ENCODE data around the gene CHRNA5. TPM values are rescaled to one million over a fixed set of nuclear protein-coding genes. Genes with fewer than 3 reads are reported as not detected.

The CHRNA5 gene
- total RNA-seq, 1 donor from 2014 or later, result 3.8 TPM

DNA sequence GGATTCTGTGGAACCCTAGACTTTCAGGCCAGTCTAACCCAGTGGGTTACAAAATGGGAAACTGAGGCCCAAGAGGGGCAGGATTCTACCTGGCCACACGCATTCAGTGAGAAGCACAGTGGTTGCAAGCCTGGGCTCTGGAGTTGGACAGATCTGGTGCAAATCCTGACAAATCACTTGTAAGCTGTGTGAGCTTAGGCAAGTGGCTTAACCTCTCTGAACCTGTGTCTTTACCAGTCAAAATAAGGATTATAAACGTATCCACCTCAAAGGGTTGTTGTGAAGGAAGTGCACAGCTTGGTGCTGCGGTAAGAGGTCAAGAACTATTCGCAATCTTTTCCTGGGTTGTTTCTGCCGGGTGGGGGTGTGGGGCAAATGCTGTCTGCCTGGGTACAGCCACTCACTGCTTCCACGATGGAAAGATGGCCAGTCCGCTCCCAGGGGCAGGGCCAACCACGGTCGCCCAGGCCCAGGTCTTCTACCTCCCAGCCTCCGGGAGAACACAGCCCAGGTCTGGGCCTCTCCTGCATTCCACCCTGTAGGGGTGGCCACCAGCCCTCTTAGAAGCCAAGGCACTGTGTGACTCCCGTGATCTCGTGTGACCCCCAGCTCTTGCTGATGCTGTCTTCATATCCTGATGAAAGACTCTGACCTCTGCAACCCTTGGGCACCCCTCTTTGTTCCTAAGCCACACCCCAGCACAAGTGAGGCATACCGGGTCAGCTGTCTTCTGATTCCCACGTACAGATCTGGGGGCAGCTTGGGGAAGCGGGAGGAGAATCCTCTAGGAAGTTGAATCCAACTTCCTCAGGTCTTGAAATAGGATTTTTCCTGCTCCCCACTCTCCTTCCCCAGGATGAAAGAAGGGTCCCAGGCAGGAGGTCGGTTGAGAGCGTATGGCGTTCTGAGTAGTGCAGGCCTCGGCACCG, 54.0 kb downstream of the CHRNA5 start:
- intact Hi-C loops (cut with micrococcal nuclease), result no loop called here

DNA sequence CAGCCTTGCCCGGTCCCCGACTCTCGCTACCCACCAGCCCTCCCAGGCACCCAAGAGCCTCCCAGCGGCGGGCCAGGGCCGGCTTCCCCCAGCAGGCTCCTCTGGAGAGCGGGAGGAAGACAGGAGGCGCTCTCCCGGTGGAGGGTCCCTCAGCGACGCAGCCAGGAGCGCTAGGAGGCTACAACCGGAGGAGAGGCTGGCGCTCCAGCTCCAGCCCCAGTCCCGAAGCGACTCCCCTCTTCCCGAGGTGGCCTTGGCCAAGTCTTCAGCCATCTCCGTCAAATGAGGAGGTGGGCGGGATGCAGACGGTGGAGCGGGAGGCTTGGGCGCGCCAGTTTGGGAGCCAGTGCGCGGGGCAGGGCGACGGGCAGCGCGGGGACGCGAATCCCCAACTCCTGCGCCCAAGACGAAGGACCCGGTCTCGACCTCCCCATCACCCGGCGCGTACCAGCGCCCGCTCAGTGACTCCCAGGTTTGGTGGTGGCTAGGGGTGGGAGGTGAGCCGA, 54.8 kb downstream of the CHRNA5 start:
- intact Hi-C loops (cut with micrococcal nuclease), result no loop called here

- intact Hi-C loops (cut with micrococcal nuclease), result no loop called here
Observed at GRCh38 chr15:78620527-78621421, 55.5 kb downstream of the CHRNA5 start, which contains the start of gene CHRNA3. CHRNA3 (minus strand) TSS chr15:78620996; CDS start chr15:78620794, 202 bp downstream.

GRCh38 chr15:78621810-78622402, 56.6 kb downstream of the CHRNA5 start:
- intact Hi-C loops (cut with micrococcal nuclease), result no loop called here

GRCh38 chr15:78623786-78624497, 58.6 kb downstream of the CHRNA5 start:
- intact Hi-C loops (cut with micrococcal nuclease), result no loop called here

DNA sequence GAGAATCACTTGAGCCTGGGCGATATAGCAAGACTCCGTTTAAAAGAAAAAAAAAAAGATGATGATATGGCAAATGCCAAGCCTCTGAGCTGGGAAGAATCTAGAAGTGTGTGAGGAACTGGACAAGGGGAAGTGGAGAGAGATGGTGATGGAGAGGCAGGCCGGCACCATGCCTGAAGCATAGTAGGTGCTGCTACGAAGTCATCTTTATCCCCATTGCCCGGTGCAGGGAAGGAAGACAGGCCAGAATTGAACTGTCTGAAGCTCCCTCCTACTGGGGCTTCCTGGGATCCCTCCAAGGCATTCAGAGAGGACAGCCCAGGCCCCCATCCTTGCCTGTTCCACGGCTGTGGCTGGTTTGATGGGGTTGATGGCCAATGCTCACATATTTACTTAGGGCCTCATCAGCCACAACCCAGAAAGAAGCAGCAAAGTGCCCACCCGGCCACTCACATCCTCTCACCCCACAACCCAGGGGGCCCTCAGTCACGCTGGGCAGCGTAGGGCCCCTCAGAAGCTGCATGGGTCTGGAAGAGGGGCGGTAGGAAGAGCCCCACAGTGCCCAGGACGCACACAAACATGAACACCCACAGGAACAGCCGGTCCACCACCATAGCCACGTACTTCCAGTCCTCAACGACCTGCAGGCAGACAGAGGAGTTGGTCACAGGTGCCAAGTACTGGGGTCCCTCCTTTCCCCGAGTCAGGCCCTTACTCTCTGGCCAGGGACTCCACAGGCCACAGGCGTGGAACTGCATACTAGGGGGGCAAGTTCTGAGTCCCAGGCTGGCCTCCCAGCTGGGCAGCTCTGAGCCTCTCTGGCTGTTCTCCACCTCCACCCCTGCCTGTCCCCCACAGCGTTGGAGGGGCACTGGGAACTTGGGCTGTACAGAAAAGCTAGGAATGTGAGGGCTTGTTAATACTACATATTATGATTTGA, 59.6 kb downstream of the CHRNA5 start:
- intact Hi-C loops (cut with micrococcal nuclease), result no loop called here

- intact Hi-C loops (cut with micrococcal nuclease), result no loop called here
Observed at GRCh38 chr15:78625606-78626280, 60.4 kb downstream of the CHRNA5 start.

GRCh38 chr15:78626381-78626995, 61.2 kb downstream of the CHRNA5 start:
- intact Hi-C loops (cut with micrococcal nuclease), result no loop called here

GRCh38 chr15:78627348-78627747, 62.0 kb downstream of the CHRNA5 start:
- intact Hi-C loops (cut with micrococcal nuclease), result no loop called here

- intact Hi-C loops (cut with micrococcal nuclease), result no loop called here
Observed at GRCh38 chr15:78628227-78628626, 62.9 kb downstream of the CHRNA5 start.

GRCh38 chr15:78629031-78629715, 63.9 kb downstream of the CHRNA5 start:
- intact Hi-C loops (cut with micrococcal nuclease), result no loop called here

GRCh38 chr15:78629716-78630065, 64.4 kb downstream of the CHRNA5 start:
- intact Hi-C loops (cut with micrococcal nuclease), result no loop called here

DNA sequence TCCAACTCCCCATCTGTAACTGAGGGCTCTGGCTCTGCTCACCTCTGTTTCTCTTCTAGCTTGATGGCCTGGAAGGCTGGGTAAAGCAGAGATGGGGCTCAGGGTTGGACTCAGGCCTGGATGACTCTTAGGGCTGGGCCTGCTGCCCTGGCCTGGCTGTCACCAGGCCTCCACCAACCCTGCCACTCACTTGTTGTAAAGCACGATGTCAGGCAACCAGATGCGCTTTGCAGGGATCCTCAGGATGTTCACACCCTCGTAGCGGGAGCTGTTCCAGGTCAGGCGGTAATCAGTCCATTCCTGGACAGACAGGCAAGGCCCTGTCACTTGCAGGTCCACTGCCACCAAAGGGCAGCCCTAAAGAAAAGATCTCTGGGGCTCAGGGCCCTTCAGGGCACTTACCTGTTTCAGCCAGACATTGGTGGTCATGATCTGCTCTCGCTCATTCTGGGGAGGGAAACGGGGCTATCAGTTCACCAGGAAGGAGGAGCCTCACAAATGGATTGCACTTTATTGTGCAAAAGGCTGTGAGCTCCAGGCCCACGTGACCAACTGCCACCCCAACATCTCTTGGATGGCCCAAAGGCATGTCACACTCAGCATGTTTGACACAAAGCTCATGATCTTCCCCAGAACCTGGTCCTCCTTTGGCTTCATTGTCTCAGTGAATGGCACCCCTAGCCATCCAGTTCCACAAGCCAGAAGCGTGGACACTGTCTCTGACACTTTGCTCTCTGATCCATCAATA, 65.7 kb downstream of the CHRNA5 start:
- intact Hi-C loops (cut with micrococcal nuclease), result no loop called here

DNA sequence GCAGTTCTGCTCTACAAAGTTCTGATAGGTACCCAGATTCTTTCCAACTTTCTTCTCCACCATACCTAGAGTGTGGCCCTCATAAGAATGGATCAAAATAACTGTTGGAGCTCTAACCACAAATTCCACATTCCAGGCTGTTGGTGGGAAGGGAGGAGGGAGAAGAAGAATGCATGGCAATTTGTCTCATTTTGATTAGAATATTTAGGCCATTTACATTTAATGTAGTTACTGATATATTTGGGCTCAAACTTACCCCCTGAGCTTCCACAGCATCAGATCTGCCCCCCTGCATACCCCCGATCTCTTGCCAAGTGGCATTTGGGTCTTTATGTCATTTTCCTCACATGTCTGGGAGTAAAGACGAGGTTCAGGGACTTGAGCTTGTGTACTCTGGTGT, 68.0 kb downstream of the CHRNA5 start:
- intact Hi-C loops (cut with micrococcal nuclease), result no loop called here

GRCh38 chr15:78634210-78635145, 69.2 kb downstream of the CHRNA5 start:
- intact Hi-C loops (cut with micrococcal nuclease), result loop anchor here (5.0 kb wide), 1 partner anchor 73 kb away; no protein-coding TSS in a partner anchor

DNA sequence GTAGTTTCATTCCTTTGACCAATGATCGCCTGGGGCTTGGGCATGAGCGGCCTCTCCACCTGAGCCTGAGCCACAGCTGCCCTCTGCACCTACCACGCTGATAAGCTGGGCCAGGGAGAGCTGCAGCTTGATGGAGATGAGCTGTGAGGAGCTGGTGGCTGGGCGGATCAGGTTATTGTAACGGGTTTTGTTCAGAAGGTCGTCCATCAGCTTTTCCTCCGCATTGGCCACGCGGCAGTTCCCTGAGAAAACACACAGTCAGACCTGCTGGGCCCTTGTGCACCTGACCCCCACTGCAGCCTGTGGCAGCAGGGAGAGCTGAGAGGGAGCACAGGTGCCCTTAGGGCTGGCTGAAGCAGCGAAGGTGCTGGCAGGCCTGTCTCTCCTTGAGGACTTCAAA, 70.0 kb downstream of the CHRNA5 start:
- intact Hi-C loops (cut with micrococcal nuclease), result loop anchor here (5.0 kb wide), 1 partner anchor 72 kb away; no protein-coding TSS in a partner anchor

Data from T-helper 2 cell treated with Interferon-gamma antibody and Interleukin-4, amounts not matched to agents 100 ng/mL and 5 ng/mL, for 36 hours (primary cell).